GM21526 (cell line): ENCODE data around the gene RANBP3L.
"Not testable (repeated sequence)": the region's sequence is repeated elsewhere in the genome, so short reads cannot be mapped to it uniquely, and the experiment has no call there.

ENCODE experiments used
- ATAC-seq: cut with Tn5 transposase; IDR thresholded peaks from one replicate; pipeline ENCODE4 v1.9.1; 2021; ENCODE audit warnings: moderate library complexity; ENCODE audit not compliant: unreplicated experiment, low FRiP score

RANBP3L gene

DNA sequence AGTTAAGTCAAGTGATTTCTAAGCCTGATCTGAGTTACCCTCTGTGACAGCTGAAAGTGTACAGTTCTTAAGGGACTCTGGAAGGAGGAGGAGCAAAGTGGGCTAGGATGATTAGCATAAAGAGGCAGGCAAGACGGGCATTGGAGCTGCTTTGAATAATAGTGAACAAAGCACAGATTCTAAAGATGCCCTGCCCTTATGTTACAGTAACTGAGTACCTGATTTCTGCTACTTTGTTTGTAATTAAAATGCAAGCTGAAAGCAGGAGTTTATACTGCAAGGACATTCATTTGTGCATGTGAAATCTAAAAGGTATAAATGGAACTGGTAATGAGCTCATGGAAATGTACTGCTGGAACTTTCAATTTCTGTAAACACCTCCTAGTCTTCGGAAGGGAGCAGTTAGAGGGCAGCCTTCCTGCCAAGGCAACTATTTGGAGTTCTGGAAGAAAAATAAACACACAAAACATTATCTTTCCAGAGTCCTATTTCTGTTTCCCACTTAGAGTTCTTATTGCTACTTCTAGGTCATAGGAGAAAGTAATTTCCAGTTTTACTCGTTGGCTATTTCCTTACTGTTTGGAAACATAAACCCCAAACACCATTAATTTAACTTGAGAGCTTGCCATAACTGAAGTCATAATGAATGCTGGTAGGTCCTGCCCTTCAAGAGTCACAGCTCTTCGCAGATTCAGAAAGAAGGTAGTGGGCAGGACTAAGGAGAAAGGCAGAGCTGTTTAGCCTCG, at the start of gene RANBP3L:
Gene RANBP3L (minus strand): TSS at position 45 of the 746 bp plus-strand sequence. CDS start 486 bp downstream, outside the sequence.
- ATAC-seq = peak; percentile 80

DNA sequence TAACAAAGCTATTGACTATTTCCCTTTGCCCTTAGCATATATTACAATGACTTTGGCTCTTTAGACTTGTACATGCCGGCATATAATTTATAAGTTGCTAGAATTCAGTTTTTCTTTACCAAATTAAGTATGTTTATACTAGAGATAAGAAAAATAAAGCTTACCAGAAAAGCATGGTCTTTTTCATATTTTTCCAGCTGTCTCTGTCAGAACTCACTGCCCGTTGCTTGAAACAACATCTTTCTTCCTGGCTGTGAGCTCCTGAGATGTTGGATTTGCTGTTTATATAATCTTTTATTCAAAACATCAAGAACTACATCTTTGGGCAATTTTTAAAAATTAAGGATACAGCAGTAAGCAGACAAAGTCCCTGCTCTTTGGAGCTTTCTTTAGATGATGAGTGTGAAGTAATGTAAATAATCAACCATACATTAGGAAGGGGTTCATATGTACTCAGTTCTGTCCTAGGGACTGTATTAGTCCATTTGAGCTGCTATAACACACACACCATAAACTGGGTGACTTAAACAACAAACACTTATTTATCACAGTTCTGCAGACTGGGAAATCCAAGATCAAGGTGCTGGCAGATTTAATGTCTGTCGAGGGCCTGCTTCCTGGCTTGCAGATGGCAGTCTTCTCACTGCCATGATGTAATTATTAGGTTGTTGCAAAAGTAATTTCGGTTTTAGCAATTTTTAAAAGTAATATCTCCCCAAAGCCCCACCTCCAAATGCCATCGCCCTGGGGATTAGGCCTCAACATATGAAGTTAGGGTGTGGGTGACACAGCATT, 45.4 kb upstream of the RANBP3L start:
- no peak for ATAC-seq

- no peak for ATAC-seq
Measured at GRCh38 chr5:36344899-36345298, 43.2 kb upstream of the RANBP3L start.

- not testable (repeated sequence) for ATAC-seq
Measured at GRCh38 chr5:36341720-36342119, 40.0 kb upstream of the RANBP3L start.

DNA sequence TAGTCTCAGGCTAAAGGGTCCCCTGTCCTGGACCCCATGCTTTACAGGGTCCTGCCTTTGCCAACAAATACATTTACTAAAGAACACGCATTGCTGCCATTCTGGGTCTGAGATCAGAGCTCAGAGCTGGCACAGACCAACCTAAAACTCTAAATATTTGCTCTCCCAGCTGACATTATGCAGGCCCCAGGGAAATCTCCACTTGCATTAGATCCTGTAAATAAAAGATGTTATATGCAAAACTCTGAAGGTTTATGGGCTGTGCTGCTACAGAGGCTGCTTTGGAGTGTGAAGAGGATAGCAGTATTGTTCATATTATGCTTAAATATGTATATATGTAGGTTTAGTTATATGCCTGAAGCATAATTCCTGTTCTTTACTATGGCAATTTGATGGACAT, 35.9 kb upstream of the RANBP3L start:
- ATAC-seq = no peak

- ATAC-seq = no peak
Measured at GRCh38 chr5:36334315-36334714, 32.6 kb upstream of the RANBP3L start.

DNA sequence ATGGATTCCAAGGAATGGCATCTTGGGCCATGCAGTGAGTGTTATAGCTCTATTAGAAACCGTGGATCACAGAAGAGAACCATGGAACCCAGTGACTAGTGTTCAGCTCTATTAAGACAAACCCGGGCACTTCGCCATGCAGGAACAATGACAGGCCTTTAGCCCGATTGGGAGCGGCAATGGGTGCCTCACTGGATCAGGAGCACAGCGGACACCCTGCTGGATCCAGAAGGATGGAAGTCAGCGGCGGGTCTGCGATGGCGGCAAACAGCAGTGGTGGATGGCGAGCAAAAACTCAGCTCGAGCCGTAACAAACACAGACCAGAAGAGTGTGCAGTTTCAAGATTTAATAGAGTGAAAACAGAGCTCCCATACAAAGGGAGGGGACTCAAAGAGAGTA, 31.0 kb upstream of the RANBP3L start:
- ATAC-seq = not testable (repeated sequence)

DNA sequence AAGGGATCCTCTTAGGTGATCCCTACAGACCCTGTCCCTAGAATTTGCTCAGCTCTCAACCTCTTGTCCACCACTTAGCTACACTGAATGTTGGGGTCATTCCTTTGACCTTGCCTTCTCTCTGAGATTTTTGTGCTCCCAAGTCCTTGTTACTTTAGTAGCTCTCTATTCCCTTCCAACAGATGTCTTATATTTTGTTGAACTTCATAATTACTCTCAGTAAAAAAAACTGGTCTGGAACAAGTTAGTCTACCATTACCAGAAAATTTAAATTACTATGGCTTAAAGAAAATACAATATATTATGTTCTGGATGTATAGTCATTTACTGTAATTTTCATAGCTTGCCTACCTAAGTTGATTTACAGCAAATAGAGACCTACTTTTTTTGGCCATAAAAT, 23.5 kb upstream of the RANBP3L start:
- no peak for ATAC-seq

- no peak for ATAC-seq
Measured at GRCh38 chr5:36323926-36324781, 22.5 kb upstream of the RANBP3L start.

- no peak for ATAC-seq
Measured at GRCh38 chr5:36312953-36313672, 11.4 kb upstream of the RANBP3L start.

DNA sequence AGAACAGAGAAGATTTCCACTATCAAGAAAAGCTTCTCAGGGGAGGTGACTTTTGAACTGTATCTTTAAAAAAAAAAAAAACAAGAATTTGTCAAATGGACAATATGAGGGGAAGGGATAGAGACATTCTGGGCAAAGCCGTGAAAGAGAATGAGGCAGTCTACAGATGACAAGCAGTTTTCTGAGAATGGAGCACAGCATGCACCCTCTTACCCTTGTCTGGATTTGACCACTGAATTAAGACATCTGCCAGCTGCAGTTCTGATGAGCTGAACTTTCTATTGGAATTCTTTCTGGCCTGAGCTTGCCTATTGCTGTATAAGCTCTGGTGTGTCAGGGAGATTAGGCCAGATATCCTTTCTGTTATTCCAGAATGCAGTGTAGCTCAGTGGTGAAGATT, 10.3 kb upstream of the RANBP3L start:
- no peak for ATAC-seq

- ATAC-seq = no peak
Measured at GRCh38 chr5:36310138-36310537, 8.4 kb upstream of the RANBP3L start.

GRCh38 chr5:36305571-36306326, 4.0 kb upstream of the RANBP3L start:
- ATAC-seq = peak; percentile 79

GRCh38 chr5:36304095-36304805, 2.5 kb upstream of the RANBP3L start:
- ATAC-seq = no peak

- ATAC-seq = no peak
Measured at GRCh38 chr5:36300927-36301540, 668 bp downstream of the RANBP3L start.

DNA sequence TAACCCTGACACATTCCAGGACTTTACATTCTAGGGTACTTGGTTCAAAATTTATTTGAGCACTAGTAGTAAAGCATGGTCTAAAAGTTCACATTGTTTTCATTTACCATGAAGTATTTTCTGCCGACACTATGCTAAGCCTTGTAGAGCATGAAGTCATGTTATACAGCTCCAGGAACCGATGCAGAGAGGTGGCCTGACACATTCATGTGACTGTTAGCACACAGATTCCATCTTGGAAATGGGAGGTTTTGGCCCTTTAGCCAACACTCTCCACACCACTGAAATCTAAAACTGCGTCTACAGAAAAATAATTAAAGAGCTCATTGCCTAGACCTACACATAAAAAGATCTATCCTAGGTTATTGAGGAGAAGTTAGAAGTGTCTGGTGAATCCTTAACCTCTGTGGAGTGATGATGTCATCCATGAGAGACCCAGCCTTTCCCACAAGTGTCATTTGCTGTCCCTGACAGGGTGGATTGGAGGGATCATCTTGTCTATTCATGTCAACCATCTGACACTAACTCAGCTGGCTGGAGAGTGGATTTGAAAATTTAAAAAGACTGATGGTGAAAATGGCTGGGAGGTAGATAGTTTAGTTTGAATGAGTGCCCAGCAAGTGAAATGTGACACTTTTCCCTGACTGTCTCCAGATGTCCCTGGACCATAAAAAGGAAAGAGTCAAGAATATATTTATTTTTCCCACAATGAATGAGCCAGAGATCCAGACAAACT, 1.3 kb downstream of the RANBP3L start:
- ATAC-seq = no peak

DNA sequence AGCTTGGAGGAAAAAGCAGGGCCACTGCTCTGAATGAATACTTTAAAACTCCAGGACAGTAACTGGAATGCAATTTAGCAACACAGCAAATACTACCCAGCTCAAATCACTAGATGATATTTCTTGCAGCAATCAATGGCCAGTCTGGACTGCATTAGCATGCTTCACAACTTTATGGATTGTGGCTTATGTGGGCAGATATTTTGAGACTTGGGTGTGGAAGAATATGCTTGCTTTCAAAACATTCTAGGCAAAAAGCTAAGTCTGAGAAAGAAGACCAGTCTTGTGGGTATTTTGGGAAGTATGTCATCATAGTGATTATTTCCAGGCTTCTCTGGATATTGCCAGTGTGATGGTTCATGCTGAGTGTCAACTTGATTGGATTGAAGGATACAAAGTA, 3.1 kb downstream of the RANBP3L start:
- ATAC-seq = no peak

DNA sequence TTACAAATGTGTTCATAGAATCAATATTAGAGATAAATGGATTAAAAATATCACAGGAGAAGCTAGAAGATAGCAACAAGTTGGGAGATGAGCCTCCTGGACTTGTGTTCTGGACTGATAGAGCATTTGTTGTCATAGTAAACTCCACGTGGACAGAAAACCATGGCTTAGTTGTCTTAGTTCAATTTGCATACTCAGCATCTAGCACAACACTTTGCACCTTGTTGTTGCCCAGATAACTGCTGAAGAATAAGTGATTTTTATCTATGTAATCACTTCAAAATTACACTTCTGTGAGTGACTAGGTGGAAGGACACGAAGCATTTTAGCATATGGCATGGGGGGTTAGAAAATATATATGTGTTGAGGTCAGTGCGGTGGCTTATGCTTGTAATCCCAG, 4.0 kb downstream of the RANBP3L start:
- no peak for ATAC-seq
